GM13977 (cell line): Measurements from ENCODE around the gene EEFSEC.

Experiments used
- DNase-seq: peaks from one replicate; pipeline ENCODE4 v3.0.0; 2012; ENCODE audit warnings: low spot score
- CTCF ChIP-seq: IDR thresholded peaks from 2 replicates; pipeline ENCODE4 v1.5.1; 2012; ENCODE audit warnings: mild to moderate bottlenecking, control low read depth; ENCODE audit not compliant: insufficient read depth; ENCODE audit errors: extremely low read depth, missing control alignments
- in situ Hi-C: fragments of 300-500 bp; cut with MboI; formaldehyde crosslinking; loops from one replicate; pipeline ENCODE4 v1.12.0; 2022; ENCODE audit warnings: low sequenced_read_pairs, low pct_unique_long_range_greater_than_20kb, mixed read lengths, inconsistent platforms; ENCODE audit not compliant: unreplicated experiment

The EEFSEC gene

GRCh38 chr3:128243602-128244504 is 90.6 kb downstream of the EEFSEC start:
- in situ Hi-C loops, result no loop called here
- no peak for DNase-seq
- no peak for TF ChIP-seq CTCF

- TF ChIP-seq CTCF, result no peak
- DNase-seq, result no peak
- in situ Hi-C loops, result no loop called here
These were observed 92.2 kb downstream of the EEFSEC start for GRCh38 chr3:128245460-128245859.

- DNase-seq, result no peak
- in situ Hi-C loops, result no loop called here
- no peak for TF ChIP-seq CTCF
These were observed 94.6 kb downstream of the EEFSEC start for GRCh38 chr3:128247666-128248409.

GRCh38 chr3:128252083-128252482 is 98.8 kb downstream of the EEFSEC start:
- in situ Hi-C loops, result no loop called here
- TF ChIP-seq CTCF, result no peak

GRCh38 chr3:128253150-128253549 is 99.9 kb downstream of the EEFSEC start:
- in situ Hi-C loops, result no loop called here
- no peak for TF ChIP-seq CTCF
- DNase-seq, result no peak

More at GRCh38 chr3:128252083-128252482, 98.8 kb downstream of the EEFSEC start:
- no peak for DNase-seq

- in situ Hi-C loops, result no loop called here
- DNase-seq, result no peak
- no peak for TF ChIP-seq CTCF
These were observed 100.8 kb downstream of the EEFSEC start for GRCh38 chr3:128254066-128254590.
